ENCODE results near the gene SMCO2.

The SMCO2 gene

GRCh38 chr12:27462151-27462694, 15.7 kb downstream of the SMCO2 start:
- Histone ChIP-seq H3K9me3 (ENCODE audit: insufficient read depth, low read length) (no peaks in the 10 kb centered on the region), H3F3A (ENCODE audit: insufficient read depth) (no peaks in the 10 kb centered on the region), H3K9ac (ENCODE audit: low read length) (no peak overlapping the region), H3K4me2 (ENCODE audit: low read depth, low read length, poor library complexity, severe bottlenecking) (no peak overlapping the region), H3K79me2 (ENCODE audit: insufficient read depth, low read length) (no peaks in the 10 kb centered on the region), H2AFZ (ENCODE audit: low read depth, low read length, severe bottlenecking) (no peak overlapping the region), H3K36me3 (ENCODE audit: low read length) (no peaks in the 10 kb centered on the region), H3K27ac (ENCODE audit: low read depth, low read length) (no peak overlapping the region), H3K27me3 (ENCODE audit: low read length) (no peaks in the 10 kb centered on the region), H3K4me3 (ENCODE audit: insufficient read depth, low read length, poor library complexity, severe bottlenecking) (no peak overlapping the region), H4K20me1 (ENCODE audit: low read depth, low read length) (no peaks in the 10 kb centered on the region), H3K9me2 (replicated peaks; ENCODE audit: insufficient read depth, low read length) (no peaks in the 10 kb centered on the region)
- no peak for TF ChIP-seq CTCF (IDR thresholded peaks at IDR 0.05; ENCODE audit: insufficient read depth, low read length, poor library complexity, severe bottlenecking)
- no peak for TF ChIP-seq EZH2phosphoT487 (conservative IDR thresholded peaks at IDR 0.05; ENCODE audit: low read length)

GRCh38 chr12:27462851-27463250, 16.3 kb downstream of the SMCO2 start:
- no peaks in the 10 kb centered on the region for H4K20me1 ChIP-seq (ENCODE audit: low read depth, low read length)
- no peaks in the 10 kb centered on the region for H3K79me2 ChIP-seq (ENCODE audit: insufficient read depth, low read length)
- no peak overlapping the region for H2AFZ ChIP-seq (ENCODE audit: low read depth, low read length, severe bottlenecking)
- H3K36me3 ChIP-seq (ENCODE audit: low read length): no peaks in the 10 kb centered on the region
- no peaks in the 10 kb centered on the region for H3K9me2 ChIP-seq (replicated peaks; ENCODE audit: insufficient read depth, low read length)
- no peak overlapping the region for H3K4me2 ChIP-seq (ENCODE audit: low read depth, low read length, poor library complexity, severe bottlenecking)
- TF ChIP-seq CTCF (IDR thresholded peaks at IDR 0.05; ENCODE audit: insufficient read depth, low read length, poor library complexity, severe bottlenecking) (no peak), EZH2phosphoT487 (conservative IDR thresholded peaks at IDR 0.05; ENCODE audit: low read length) (no peak)
- H3K27me3 ChIP-seq (ENCODE audit: low read length): no peaks in the 10 kb centered on the region
- no peak overlapping the region for H3K27ac ChIP-seq (ENCODE audit: low read depth, low read length)
- no peak overlapping the region for H3K9ac ChIP-seq (ENCODE audit: low read length)
- no peaks in the 10 kb centered on the region for H3K9me3 ChIP-seq (ENCODE audit: insufficient read depth, low read length)
- no peaks in the 10 kb centered on the region for H3F3A ChIP-seq (ENCODE audit: insufficient read depth)
- no peak overlapping the region for H3K4me3 ChIP-seq (ENCODE audit: insufficient read depth, low read length, poor library complexity, severe bottlenecking)

- Histone ChIP-seq H2AFZ (ENCODE audit: low read depth, low read length, severe bottlenecking) (no peak overlapping the region), H3K9me2 (replicated peaks; ENCODE audit: insufficient read depth, low read length) (no peaks in the 10 kb centered on the region), H3K9me3 (ENCODE audit: insufficient read depth, low read length) (no peaks in the 10 kb centered on the region), H3K27me3 (ENCODE audit: low read length) (no peaks in the 10 kb centered on the region), H4K20me1 (ENCODE audit: low read depth, low read length) (no peaks in the 10 kb centered on the region), H3K79me2 (ENCODE audit: insufficient read depth, low read length) (no peaks in the 10 kb centered on the region), H3F3A (ENCODE audit: insufficient read depth) (no peaks in the 10 kb centered on the region), H3K27ac (ENCODE audit: low read depth, low read length) (no peak overlapping the region), H3K4me2 (ENCODE audit: low read depth, low read length, poor library complexity, severe bottlenecking) (no peak overlapping the region), H3K36me3 (ENCODE audit: low read length) (no peaks in the 10 kb centered on the region), H3K4me3 (ENCODE audit: insufficient read depth, low read length, poor library complexity, severe bottlenecking) (no peak overlapping the region), H3K9ac (ENCODE audit: low read length) (no peak overlapping the region)
- no peak for TF ChIP-seq EZH2phosphoT487 (conservative IDR thresholded peaks at IDR 0.05; ENCODE audit: low read length)
- no peak for TF ChIP-seq CTCF (IDR thresholded peaks at IDR 0.05; ENCODE audit: insufficient read depth, low read length, poor library complexity, severe bottlenecking)
Observed at GRCh38 chr12:27463511-27464219, 17.1 kb downstream of the SMCO2 start.
